Panc1 (cell line): Measurements from ENCODE around the gene IL13.

Experiments used
- SIN3A ChIP-seq: IDR thresholded peaks from 2 replicates; pipeline ENCODE4 v1.6.1; 2012; ENCODE audit warnings: low read depth, mild to moderate bottlenecking, low read length, moderate library complexity, borderline replicate concordance; ENCODE audit not compliant: insufficient read depth
- TF ChIP-seq, protein P1 (sequence below): fragments of 450-650 bp; IDR thresholded peaks from 2 replicates; pipeline ENCODE4 v1.5.1; 2017; ENCODE audit warnings: mild to moderate bottlenecking
- TF ChIP-seq, protein P2 (sequence below), 2 experiments: IDR thresholded peaks; 2 replicates each; pipeline ENCODE4 v1.6.1; 2011 to 2012; ENCODE audit warnings: low read depth in 2 of 2, control low read depth in 1 of 2, low read length in 1 of 2, mild to moderate bottlenecking in 1 of 2, moderate library complexity in 1 of 2; ENCODE audit not compliant: insufficient read depth in 1 of 2

DNA sequence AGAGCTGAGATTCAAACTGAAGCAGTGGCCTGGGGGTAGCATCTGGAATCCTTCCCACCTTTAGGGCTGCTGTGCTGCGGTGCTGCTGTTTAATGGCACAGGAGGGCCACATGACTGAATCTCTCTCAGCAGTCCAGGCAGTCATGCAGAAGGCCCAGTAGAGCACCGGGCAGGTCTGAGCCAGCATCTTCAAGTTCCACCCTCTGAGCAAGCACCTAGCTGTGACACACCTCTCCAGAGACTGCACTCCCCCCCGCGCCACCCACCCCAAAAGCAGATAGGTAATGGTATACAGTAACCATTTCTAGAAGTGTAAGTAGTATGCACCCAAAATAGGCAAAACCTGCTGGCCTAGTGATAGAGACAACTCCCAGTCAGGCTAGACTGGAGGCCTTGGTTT lies 24.0 kb downstream of the IL13 start:
- TF ChIP-seq, protein P1, sequence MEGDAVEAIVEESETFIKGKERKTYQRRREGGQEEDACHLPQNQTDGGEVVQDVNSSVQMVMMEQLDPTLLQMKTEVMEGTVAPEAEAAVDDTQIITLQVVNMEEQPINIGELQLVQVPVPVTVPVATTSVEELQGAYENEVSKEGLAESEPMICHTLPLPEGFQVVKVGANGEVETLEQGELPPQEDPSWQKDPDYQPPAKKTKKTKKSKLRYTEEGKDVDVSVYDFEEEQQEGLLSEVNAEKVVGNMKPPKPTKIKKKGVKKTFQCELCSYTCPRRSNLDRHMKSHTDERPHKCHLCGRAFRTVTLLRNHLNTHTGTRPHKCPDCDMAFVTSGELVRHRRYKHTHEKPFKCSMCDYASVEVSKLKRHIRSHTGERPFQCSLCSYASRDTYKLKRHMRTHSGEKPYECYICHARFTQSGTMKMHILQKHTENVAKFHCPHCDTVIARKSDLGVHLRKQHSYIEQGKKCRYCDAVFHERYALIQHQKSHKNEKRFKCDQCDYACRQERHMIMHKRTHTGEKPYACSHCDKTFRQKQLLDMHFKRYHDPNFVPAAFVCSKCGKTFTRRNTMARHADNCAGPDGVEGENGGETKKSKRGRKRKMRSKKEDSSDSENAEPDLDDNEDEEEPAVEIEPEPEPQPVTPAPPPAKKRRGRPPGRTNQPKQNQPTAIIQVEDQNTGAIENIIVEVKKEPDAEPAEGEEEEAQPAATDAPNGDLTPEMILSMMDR: no peak
- TF ChIP-seq, protein P2, sequence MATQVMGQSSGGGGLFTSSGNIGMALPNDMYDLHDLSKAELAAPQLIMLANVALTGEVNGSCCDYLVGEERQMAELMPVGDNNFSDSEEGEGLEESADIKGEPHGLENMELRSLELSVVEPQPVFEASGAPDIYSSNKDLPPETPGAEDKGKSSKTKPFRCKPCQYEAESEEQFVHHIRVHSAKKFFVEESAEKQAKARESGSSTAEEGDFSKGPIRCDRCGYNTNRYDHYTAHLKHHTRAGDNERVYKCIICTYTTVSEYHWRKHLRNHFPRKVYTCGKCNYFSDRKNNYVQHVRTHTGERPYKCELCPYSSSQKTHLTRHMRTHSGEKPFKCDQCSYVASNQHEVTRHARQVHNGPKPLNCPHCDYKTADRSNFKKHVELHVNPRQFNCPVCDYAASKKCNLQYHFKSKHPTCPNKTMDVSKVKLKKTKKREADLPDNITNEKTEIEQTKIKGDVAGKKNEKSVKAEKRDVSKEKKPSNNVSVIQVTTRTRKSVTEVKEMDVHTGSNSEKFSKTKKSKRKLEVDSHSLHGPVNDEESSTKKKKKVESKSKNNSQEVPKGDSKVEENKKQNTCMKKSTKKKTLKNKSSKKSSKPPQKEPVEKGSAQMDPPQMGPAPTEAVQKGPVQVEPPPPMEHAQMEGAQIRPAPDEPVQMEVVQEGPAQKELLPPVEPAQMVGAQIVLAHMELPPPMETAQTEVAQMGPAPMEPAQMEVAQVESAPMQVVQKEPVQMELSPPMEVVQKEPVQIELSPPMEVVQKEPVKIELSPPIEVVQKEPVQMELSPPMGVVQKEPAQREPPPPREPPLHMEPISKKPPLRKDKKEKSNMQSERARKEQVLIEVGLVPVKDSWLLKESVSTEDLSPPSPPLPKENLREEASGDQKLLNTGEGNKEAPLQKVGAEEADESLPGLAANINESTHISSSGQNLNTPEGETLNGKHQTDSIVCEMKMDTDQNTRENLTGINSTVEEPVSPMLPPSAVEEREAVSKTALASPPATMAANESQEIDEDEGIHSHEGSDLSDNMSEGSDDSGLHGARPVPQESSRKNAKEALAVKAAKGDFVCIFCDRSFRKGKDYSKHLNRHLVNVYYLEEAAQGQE (IDR thresholded peaks at IDR 0.05; ENCODE audit: insufficient read depth in 1 of 2, low read depth in 2 of 2, low read length in 1 of 2): no peak
- TF ChIP-seq SIN3A: no peak
